ENCODE data around the gene GLDN. TPM values are rescaled to one million over a fixed set of nuclear protein-coding genes. Genes with fewer than 3 reads are reported as not detected.

Gene GLDN
- total and polyA plus RNA-seq, 5 donors, result 2.3 to 10.9 (median 6.6) TPM

DNA sequence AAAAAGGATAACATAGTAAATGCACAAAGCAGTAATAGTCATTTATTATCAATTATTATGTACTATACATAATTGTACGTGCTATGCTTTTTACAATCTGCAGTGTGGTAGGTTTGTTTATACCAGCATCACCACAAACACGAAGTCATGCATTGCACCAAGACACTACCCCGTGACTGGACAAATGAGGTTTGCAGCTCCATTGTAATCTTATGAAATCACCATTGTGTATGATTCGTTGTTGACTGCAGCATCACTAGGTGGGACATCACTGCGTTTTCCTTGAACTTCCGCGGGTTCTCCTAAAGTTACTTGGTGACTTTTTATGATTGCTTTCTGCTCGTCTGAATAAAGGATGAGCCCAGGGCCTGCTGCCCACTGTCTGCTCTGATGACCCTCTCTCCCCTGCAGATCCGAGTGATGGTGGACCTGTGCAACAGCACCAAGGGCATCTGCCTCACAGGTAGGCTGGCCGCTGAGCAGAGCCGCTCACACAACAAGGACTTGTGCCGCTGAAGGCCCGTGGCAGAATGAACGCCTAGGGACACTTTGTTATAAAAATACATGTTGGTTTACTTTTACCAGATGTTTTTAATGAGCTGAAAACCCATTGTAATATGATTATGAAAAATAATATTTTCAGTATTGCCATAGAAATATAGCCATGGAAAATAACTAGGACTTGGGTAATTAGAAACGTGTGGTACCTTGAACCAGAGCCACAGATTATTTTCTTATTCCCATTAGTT lies 35.8 kb downstream of the GLDN start:
- H3K27ac ChIP-seq (ENCODE audit: low read length), result no peak overlapping the region
- DNase-seq (no peak), ATAC-seq (no peak)
- H3K9me3 ChIP-seq (ENCODE audit: control insufficient read depth, low read length), result no peaks in the 10 kb centered on the region
- intact Hi-C loops (cut with DNase I), result no loop called here
- H3K27me3 ChIP-seq (ENCODE audit: control insufficient read depth, insufficient read depth), result no peaks in the 10 kb centered on the region
- 89% methylated on average over 15 of the region's 15 CpGs for WGBS
- no peak overlapping the region for H3K4me3 ChIP-seq (ENCODE audit: low read length)
- H3K4me1 ChIP-seq (ENCODE audit: control insufficient read depth, insufficient read depth, low read length), result no peaks in the 10 kb centered on the region

DNA sequence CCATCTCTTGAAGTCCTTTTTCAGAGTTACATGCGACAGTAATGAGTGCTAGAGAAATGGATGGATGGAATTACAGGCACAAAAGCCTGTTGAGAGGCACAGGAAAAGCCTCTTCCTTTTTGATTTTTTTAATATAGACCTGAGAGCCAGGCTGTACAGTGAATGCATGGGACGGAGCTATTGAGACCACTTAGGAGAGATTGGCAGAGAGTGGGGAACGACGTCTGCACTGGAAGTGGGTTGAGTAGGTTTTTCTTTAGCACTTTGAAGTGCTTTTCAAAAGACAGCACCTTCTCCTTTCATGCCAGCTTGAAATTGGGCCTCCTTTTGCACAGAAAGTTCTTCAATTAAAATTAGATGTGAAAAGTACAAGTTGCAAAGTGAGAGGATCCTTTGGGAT lies 37.0 kb downstream of the GLDN start:
- no peaks in the 10 kb centered on the region for H3K9me3 ChIP-seq (ENCODE audit: control insufficient read depth, low read length)
- H3K4me3 ChIP-seq (ENCODE audit: low read length), result no peak overlapping the region
- intact Hi-C loops (cut with DNase I), result no loop called here
- no peaks in the 10 kb centered on the region for H3K27me3 ChIP-seq (ENCODE audit: control insufficient read depth, insufficient read depth)
- H3K4me1 ChIP-seq (ENCODE audit: control insufficient read depth, insufficient read depth, low read length), result no peaks in the 10 kb centered on the region
- H3K27ac ChIP-seq (ENCODE audit: low read length), result no peak overlapping the region
- no peak for DNase-seq
- no peak for ATAC-seq
- WGBS, result 88% methylated on average over 4 of the region's 4 CpGs

DNA sequence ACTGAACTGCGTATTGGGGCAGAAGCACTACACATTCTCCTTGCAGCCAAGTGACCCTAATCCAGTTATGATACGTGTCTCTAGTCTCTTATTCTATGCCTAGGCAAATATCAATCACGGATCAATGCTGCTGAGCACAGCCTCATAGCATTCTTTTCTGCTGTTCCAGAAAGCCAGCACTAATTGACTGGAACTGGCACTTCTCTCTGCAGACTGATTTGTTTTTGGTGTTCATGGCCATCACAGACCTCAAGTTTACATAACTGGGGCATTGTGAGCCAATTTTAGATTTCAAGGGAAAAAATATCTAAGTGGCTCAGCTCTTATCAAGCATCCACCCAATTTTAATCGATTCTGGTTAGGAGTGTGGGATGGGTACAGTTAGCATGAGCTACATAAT lies 37.9 kb downstream of the GLDN start:
- WGBS, result 62% methylated on average over 4 of the region's 4 CpGs
- no peaks in the 10 kb centered on the region for H3K27me3 ChIP-seq (ENCODE audit: control insufficient read depth, insufficient read depth)
- H3K27ac ChIP-seq (ENCODE audit: low read length), result no peak overlapping the region
- H3K9me3 ChIP-seq (ENCODE audit: control insufficient read depth, low read length), result no peaks in the 10 kb centered on the region
- H3K4me1 ChIP-seq (ENCODE audit: control insufficient read depth, insufficient read depth, low read length), result no peaks in the 10 kb centered on the region
- ATAC-seq, result no peak
- intact Hi-C loops (cut with DNase I), result no loop called here
- DNase-seq, result no peak
- H3K4me3 ChIP-seq (ENCODE audit: low read length), result no peak overlapping the region

DNA sequence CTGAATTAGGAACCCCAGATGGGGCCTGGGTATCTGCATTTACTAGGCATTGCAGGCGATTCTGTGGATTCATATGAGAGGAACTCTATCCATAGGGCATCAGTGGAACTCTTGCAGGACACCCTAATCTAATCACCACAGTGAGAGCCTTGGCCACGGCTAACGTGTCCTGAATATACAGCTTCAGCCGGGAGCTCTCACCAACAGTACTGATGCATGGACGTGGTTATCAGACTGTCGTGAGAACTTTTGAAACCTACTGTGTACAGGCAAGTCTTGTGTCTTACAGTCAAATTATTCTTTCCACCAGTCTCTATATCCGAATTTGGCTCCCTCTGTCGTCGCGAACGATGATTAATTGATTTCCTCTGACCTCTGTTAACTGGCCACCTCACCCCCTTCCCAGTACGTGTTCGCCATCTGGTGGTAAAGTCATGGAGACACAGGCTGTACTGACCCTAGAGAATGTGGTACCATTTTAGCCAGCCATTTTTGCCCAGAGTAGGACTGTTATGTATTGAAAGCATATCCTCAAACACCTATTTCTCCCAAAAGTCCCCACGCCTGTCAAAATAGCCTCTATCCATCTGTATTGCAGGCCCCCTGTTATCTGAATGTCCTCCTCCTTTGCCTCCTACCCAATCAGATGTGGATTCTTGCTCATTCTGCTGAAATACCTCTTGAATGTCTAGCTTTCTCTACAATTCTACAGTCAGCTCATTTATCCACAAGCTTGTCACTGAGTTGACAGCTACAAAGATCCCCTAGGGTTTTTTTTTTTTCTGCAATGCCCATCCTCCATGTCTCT lies 39.7 kb downstream of the GLDN start:
- H3K4me1 ChIP-seq (ENCODE audit: control insufficient read depth, insufficient read depth, low read length), result no peaks in the 10 kb centered on the region
- intact Hi-C loops (cut with DNase I), result loop anchor here in 3 of 4 donors (1.0 to 10.0 kb wide), 4 partner anchors 99 to 219 kb away; no protein-coding TSS in a partner anchor
- no peaks in the 10 kb centered on the region for H3K9me3 ChIP-seq (ENCODE audit: control insufficient read depth, low read length)
- ATAC-seq, result peak; percentile 91 to 95
- no peak overlapping the region for H3K27ac ChIP-seq (ENCODE audit: low read length)
- no peaks in the 10 kb centered on the region for H3K27me3 ChIP-seq (ENCODE audit: control insufficient read depth, insufficient read depth)
- DNase-seq, result peak; percentile 57 to 67 (median 58)
- 10% methylated on average over 14 of the region's 14 CpGs for WGBS
- H3K4me3 ChIP-seq (ENCODE audit: low read length), result no peak overlapping the region

DNA sequence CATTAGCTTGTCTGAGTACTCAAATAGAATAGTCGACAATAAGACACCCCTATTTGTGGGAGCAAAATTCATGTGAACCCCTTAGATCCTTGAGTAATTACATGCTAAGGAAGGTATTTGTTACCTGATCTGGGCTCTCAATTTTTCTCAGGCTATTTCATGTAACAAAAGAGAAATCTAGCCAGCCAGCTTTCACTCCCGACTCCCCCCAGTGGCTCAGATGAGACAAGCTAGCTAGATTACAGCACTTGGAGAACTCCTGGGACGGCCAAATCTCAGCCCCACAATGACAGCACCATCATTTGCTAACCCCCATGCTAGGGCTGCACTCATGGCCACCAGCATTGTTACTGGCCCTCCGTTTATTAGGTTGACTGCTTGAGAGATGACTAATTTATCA lies 41.3 kb downstream of the GLDN start:
- no peak overlapping the region for H3K4me3 ChIP-seq (ENCODE audit: low read length)
- ATAC-seq, result peak in 1 of 2 donors; percentile 17
- no peaks in the 10 kb centered on the region for H3K9me3 ChIP-seq (ENCODE audit: control insufficient read depth, low read length)
- no peaks in the 10 kb centered on the region for H3K4me1 ChIP-seq (ENCODE audit: control insufficient read depth, insufficient read depth, low read length)
- H3K27ac ChIP-seq (ENCODE audit: low read length), result no peak overlapping the region
- WGBS, result 20% methylated on average over 4 of the region's 4 CpGs
- H3K27me3 ChIP-seq (ENCODE audit: control insufficient read depth, insufficient read depth), result no peaks in the 10 kb centered on the region
- intact Hi-C loops (cut with DNase I), result loop anchor here in 3 of 4 donors (2.0 to 10.0 kb wide), 3 partner anchors 102 to 220 kb away; no protein-coding TSS in a partner anchor
- peak in 2 of 3 donors; percentile 27 to 53 for DNase-seq

DNA sequence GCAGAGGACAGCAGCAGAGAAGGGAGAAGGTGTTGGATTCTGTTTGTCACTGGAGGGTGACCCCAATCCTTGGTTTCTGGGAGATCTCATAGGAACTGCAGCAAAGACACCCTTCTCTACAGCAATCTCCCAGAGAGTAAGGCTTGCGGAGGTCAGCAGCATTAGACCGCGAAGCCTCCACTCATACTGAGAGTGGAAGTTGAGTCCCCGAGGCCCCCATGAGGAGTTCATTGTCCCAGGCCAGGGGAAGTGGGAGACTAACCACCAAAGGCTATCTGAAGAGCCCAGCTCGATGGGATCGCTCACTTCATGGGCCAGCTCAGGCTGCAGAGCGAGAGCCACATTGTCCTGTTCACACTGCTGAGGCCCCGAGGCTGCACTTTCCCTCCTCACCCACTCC lies 44.6 kb downstream of the GLDN start:
- no peak overlapping the region for H3K27ac ChIP-seq (ENCODE audit: low read length)
- intact Hi-C loops (cut with DNase I), result loop anchor here in 2 of 4 donors (5.0 to 10.0 kb wide), 2 partner anchors 154 to 161 kb away; no protein-coding TSS in a partner anchor
- no peak overlapping the region for H3K4me3 ChIP-seq (ENCODE audit: low read length)
- H3K9me3 ChIP-seq (ENCODE audit: control insufficient read depth, low read length), result no peaks in the 10 kb centered on the region
- no peaks in the 10 kb centered on the region for H3K27me3 ChIP-seq (ENCODE audit: control insufficient read depth, insufficient read depth)
- DNase-seq (no peak), ATAC-seq (no peak)
- no peaks in the 10 kb centered on the region for H3K4me1 ChIP-seq (ENCODE audit: control insufficient read depth, insufficient read depth, low read length)
- 84% methylated on average over 8 of the region's 8 CpGs for WGBS

DNA sequence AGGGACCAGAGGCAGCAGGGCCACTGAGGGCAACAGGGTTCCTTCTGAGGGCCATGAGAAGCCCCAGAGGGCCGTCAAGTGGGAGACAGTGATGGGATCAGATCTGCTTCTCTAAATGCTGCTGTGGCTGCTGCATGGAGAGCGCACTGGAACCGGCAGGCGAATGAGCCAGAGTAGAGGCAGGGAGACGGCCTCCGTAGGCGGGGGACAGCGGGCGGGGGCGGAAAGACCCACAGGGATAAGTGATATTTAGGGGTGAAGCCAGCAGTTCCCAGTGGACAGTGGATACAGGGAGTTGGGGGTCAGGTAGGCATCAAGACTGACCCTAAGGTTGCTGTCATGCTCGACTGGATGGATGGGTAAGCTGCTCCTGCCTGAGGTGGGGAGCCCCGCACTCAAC lies 45.0 kb downstream of the GLDN start:
- DNase-seq, result no peak
- Histone ChIP-seq H3K27me3 (ENCODE audit: control insufficient read depth, insufficient read depth) (no peaks in the 10 kb centered on the region), H3K9me3 (ENCODE audit: control insufficient read depth, low read length) (no peaks in the 10 kb centered on the region), H3K4me1 (ENCODE audit: control insufficient read depth, insufficient read depth, low read length) (no peaks in the 10 kb centered on the region), H3K4me3 (ENCODE audit: low read length) (no peak overlapping the region), H3K27ac (ENCODE audit: low read length) (no peak overlapping the region)
- intact Hi-C loops (cut with DNase I), result loop anchor here in 2 of 4 donors (5.0 to 10.0 kb wide), 2 partner anchors 154 to 162 kb away; no protein-coding TSS in a partner anchor
- no peak for ATAC-seq
- 89% methylated on average over 12 of the region's 12 CpGs for WGBS

DNA sequence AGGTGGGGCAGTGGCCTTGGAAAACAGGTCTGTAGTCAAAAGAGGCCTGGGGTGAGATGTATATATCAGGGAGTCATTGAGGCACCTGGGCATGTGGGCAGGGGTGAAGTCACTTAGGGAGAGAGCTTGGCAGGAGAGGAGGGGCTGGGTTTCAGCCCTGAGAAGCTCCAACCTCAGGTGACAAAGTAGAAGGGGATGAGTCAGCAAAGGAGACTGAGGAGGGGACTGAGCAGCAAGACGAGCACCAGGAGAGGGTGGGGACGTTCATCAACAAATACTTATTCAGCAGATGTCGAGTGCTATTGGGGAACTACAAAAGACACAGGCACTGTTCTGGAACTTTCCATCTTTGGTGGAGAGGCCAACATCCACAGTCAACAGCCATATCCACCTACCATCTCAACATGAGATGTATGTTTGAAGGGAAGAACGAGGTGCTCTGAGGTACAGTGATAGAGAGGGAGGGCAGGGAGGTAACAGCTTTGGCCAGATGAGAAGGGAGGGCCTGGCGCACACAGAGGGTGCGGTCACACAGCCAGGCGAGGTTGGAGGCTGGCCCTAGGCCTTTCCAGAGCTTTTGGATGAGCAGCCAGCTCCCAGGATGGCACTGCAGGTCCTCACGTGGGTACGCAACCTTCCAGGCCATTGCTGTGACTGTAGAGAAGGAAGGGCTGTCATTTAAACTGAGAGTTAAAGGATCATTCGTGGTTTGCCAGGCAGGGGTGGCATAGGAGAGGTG lies 45.7 kb downstream of the GLDN start:
- H3K27ac ChIP-seq (ENCODE audit: low read length), result no peak overlapping the region
- WGBS, result 86% methylated on average over 10 of the region's 10 CpGs
- no peak overlapping the region for H3K4me3 ChIP-seq (ENCODE audit: low read length)
- ATAC-seq (no peak), DNase-seq (no peak)
- no peaks in the 10 kb centered on the region for H3K27me3 ChIP-seq (ENCODE audit: control insufficient read depth, insufficient read depth)
- intact Hi-C loops (cut with DNase I), result loop anchor here in 2 of 4 donors (5.0 to 10.0 kb wide), 2 partner anchors 155 to 162 kb away; no protein-coding TSS in a partner anchor
- H3K9me3 ChIP-seq (ENCODE audit: control insufficient read depth, low read length), result no peaks in the 10 kb centered on the region
- H3K4me1 ChIP-seq (ENCODE audit: control insufficient read depth, insufficient read depth, low read length), result no peaks in the 10 kb centered on the region

DNA sequence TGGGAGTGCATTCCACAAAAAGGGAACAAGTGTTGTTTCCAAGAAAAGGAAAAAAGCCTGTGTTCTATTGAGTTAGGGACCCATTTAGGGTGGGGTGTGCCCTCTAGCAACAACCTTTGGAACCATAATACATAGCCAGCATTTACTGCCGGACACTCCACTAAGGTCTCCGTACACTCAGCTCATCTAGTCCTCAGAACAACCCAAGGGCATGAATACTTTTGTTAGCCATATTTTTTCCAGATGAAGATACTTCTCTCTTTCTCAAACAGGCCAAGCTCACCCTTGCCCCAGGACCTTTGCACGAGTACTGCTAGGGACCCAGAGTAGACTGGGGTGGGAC lies 46.2 kb downstream of the GLDN start:
- Histone ChIP-seq H3K9me3 (ENCODE audit: control insufficient read depth, low read length) (no peaks in the 10 kb centered on the region), H3K27me3 (ENCODE audit: control insufficient read depth, insufficient read depth) (no peaks in the 10 kb centered on the region), H3K4me3 (ENCODE audit: low read length) (no peak overlapping the region), H3K4me1 (ENCODE audit: control insufficient read depth, insufficient read depth, low read length) (no peaks in the 10 kb centered on the region), H3K27ac (ENCODE audit: low read length) (no peak overlapping the region)
- DNase-seq (no peak), ATAC-seq (no peak)
- WGBS, result 97% methylated on average over 3 of the region's 3 CpGs
- intact Hi-C loops (cut with DNase I), result loop anchor here in 2 of 4 donors (5.0 to 10.0 kb wide), 2 partner anchors 155 to 163 kb away; no protein-coding TSS in a partner anchor

DNA sequence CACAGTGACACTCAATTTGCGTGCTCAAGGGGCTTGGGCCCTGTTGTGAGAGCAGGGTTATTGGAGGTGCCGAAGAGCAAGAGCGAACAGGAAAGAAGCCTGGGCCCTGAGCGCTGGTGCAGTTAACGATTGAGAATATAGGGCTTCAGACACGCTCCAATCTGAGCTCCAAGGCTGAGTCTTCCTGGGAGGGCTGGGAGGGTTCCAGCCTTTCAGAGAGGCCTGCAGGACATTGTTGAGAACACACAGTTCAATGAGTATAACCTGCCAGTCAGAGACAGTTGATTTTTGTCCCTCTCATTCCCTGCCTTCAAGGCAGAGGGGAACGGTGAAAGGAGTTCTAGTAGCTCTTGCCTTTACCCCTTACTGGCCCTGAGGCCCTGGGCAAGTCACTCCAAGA lies 47.3 kb downstream of the GLDN start:
- no peak for DNase-seq
- 96% methylated on average over 7 of the region's 7 CpGs for WGBS
- intact Hi-C loops (cut with DNase I), result loop anchor here in 2 of 4 donors (5.0 to 10.0 kb wide), 2 partner anchors 156 to 164 kb away; no protein-coding TSS in a partner anchor
- H3K4me3 ChIP-seq (ENCODE audit: low read length), result no peak overlapping the region
- ATAC-seq, result no peak
- H3K4me1 ChIP-seq (ENCODE audit: control insufficient read depth, insufficient read depth, low read length), result no peaks in the 10 kb centered on the region
- H3K27me3 ChIP-seq (ENCODE audit: control insufficient read depth, insufficient read depth), result no peaks in the 10 kb centered on the region
- no peaks in the 10 kb centered on the region for H3K9me3 ChIP-seq (ENCODE audit: control insufficient read depth, low read length)
- H3K27ac ChIP-seq (ENCODE audit: low read length), result no peak overlapping the region

Data from right cardiac atrium (tissue), 5 donors.